Calu3 (cell line): ENCODE measurements around the gene TRIM71. TPM values are rescaled to one million over a fixed set of nuclear protein-coding genes. Genes with fewer than 3 reads are reported as not detected.

Source experiments
- BruUV-seq: library from RNA; stranded (reverse); fragments of 400-500 nt; replicated peaks from 2 replicates; lab custom pipeline; 2021; lab: Mats Ljungman, UMichigan
- CTCF ChIA-PET: fragments of 300-600 bp; sonication (Branson Sonifier 250); formaldehyde crosslinking; loops from one replicate; lab custom pipeline; 2022; ENCODE audit warnings: antibody characterized with exemption; lab: Charles Lee
- DNase-seq: peaks from one replicate; pipeline ENCODE4 v3.0.0; 2022
- H3K27ac Mint-ChIP-seq: one replicate; pipeline ENCODE4 v1.8.0; 2022; ENCODE audit warnings: mixed read lengths; ENCODE audit not compliant: unreplicated experiment
- H3K27me3 Mint-ChIP-seq: one replicate; pipeline ENCODE4 v1.8.0; 2022; ENCODE audit warnings: mixed read lengths; ENCODE audit not compliant: unreplicated experiment
- H3K36me3 Mint-ChIP-seq: one replicate; pipeline ENCODE4 v1.8.0; 2022; ENCODE audit warnings: mild to moderate bottlenecking, moderate library complexity, mixed read lengths; ENCODE audit not compliant: insufficient read depth, unreplicated experiment
- H3K4me1 Mint-ChIP-seq: one replicate; pipeline ENCODE4 v1.8.0; 2022; ENCODE audit warnings: mild to moderate bottlenecking, low read depth, mixed read lengths; ENCODE audit not compliant: unreplicated experiment
- H3K4me3 Mint-ChIP-seq: one replicate; pipeline ENCODE4 v1.8.0; 2022; ENCODE audit warnings: mild to moderate bottlenecking, low read depth, moderate library complexity, mixed read lengths; ENCODE audit not compliant: unreplicated experiment
- H3K9me3 Mint-ChIP-seq: one replicate; pipeline ENCODE4 v1.8.0; 2022; ENCODE audit warnings: low read depth, mixed read lengths; ENCODE audit not compliant: unreplicated experiment
- CTCF ChIP-seq: fragments of 200-600 bp; IDR thresholded peaks from one replicate; pipeline ENCODE4 v1.8.0; 2022; ENCODE audit warnings: antibody characterized with exemption; ENCODE audit not compliant: unreplicated experiment
- intact Hi-C: fragments of 100-400 bp; cut with micrococcal nuclease; formaldehyde crosslinking; loops from one replicate; pipeline ENCODE4 v1.10.0; 2022; ENCODE audit not compliant: unreplicated experiment
- total RNA-seq: library from RNA; stranded (reverse); gene quantifications from 2 replicates; pipeline ENCODE4 v1.2.3, GENCODE V29; 2022

TRIM71 gene
- total RNA-seq, 1 experiment from 2014 or later, result not detected

GRCh38 chr3:32871273-32871672 lies 53.5 kb downstream of the TRIM71 start:
- H3K4me3 Mint-ChIP-seq, result no peak overlapping the region
- BruUV-seq, result no TSS peak
- CTCF ChIA-PET, result no interaction called here

GRCh38 chr3:32872487-32873382 lies 54.9 kb downstream of the TRIM71 start:
- Mint-ChIP-seq H3K36me3 (no peaks in the 10 kb centered on the region), H3K27ac (no peak overlapping the region), H3K4me1 (no peaks in the 10 kb centered on the region), H3K9me3 (no peaks in the 10 kb centered on the region), H3K27me3 (peaks cover 36% of the 10 kb centered on the region), H3K4me3 (no peak overlapping the region)
- intact Hi-C loops, result no loop called here
- no peak for TF ChIP-seq CTCF
- no TSS peak for BruUV-seq
- CTCF ChIA-PET, result interaction anchor here (0.6 kb wide), 1 partner anchor 140 kb away, joined by 3 read pairs; no protein-coding TSS in a partner anchor
- no peak for DNase-seq

More at GRCh38 chr3:32871273-32871672, 53.5 kb downstream of the TRIM71 start:
- no peak overlapping the region for H3K27ac Mint-ChIP-seq
- no peaks in the 10 kb centered on the region for H3K9me3 Mint-ChIP-seq
- no peak for DNase-seq
- no peaks in the 10 kb centered on the region for H3K36me3 Mint-ChIP-seq
- no peak for TF ChIP-seq CTCF
- intact Hi-C loops, result no loop called here
- no peaks in the 10 kb centered on the region for H3K4me1 Mint-ChIP-seq
- peaks cover 24% of the 10 kb centered on the region for H3K27me3 Mint-ChIP-seq

- peak; percentile 3 for DNase-seq
- Mint-ChIP-seq H3K4me3 (no peak overlapping the region), H3K36me3 (no peaks in the 10 kb centered on the region), H3K9me3 (no peaks in the 10 kb centered on the region), H3K4me1 (no peaks in the 10 kb centered on the region), H3K27me3 (peaks cover 36% of the 10 kb centered on the region), H3K27ac (no peak overlapping the region)
- CTCF ChIA-PET, result interaction anchor here (0.5 kb wide), 1 partner anchor 1256 kb away, joined by 3 read pairs; no protein-coding TSS in a partner anchor
- intact Hi-C loops, result no loop called here
- BruUV-seq, result no TSS peak
- TF ChIP-seq CTCF, result no peak
These were observed 55.8 kb downstream of the TRIM71 start for GRCh38 chr3:32873531-32874130.

- no peak overlapping the region for H3K27ac Mint-ChIP-seq
- BruUV-seq, result no TSS peak
- no peak overlapping the region for H3K4me3 Mint-ChIP-seq
- H3K9me3 Mint-ChIP-seq, result no peaks in the 10 kb centered on the region
- no peak for DNase-seq
- TF ChIP-seq CTCF, result no peak
- CTCF ChIA-PET, result no interaction called here
- no peaks in the 10 kb centered on the region for H3K4me1 Mint-ChIP-seq
- no peaks in the 10 kb centered on the region for H3K36me3 Mint-ChIP-seq
- intact Hi-C loops, result no loop called here
- H3K27me3 Mint-ChIP-seq, result peaks cover 36% of the 10 kb centered on the region
These were observed 59.1 kb downstream of the TRIM71 start for GRCh38 chr3:32876920-32877319.
